A549 treated with Hydrocortisone at 1 μM for 4 hours (cell line): Measurements from ENCODE around the gene ACRV1. TPM values are rescaled to one million over a fixed set of nuclear protein-coding genes. Genes with fewer than 3 reads are reported as not detected.

ENCODE experiments used
- total RNA-seq: library from RNA; stranded (reverse); fragments of 200-300 nt; extraction: Qiagen RNA extraction; gene quantifications from 5 replicates; pipeline ENCODE4 v1.2.3, GENCODE V29; 2022

The ACRV1 gene, protein sequence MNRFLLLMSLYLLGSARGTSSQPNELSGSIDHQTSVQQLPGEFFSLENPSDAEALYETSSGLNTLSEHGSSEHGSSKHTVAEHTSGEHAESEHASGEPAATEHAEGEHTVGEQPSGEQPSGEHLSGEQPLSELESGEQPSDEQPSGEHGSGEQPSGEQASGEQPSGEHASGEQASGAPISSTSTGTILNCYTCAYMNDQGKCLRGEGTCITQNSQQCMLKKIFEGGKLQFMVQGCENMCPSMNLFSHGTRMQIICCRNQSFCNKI
- total RNA-seq, result 0.08 TPM in 1 of 5 replicates, not detected in the others

DNA sequence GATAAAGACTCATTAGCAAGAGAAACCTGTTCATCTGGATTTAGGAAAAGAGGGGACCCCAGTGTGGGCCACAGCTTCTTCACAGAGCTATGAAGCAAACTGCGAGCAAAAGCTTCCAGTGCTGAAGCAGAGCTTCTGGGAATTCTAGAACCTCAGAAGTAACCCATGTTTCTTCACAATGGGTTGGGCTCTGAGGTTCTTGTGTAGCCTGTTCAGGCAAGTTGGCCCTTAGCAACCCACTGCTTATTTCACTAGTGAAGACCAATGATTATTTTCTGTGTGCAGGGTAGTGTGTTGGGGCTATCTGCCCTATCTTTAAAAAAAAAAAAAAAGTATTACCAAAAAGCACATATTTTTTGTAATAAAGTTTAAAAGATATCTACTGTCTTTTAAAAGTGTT is at the start of gene ACRV1:
Gene ACRV1 (minus strand): TSS at position 101 of the 400 bp plus-strand sequence. CDS start 67 bp downstream, at position 34.

GRCh38 chr11:125624756-125625213 is 55.9 kb downstream of the ACRV1 start, which contains the start of gene CHEK1:
Gene CHEK1, plus strand, starts transcription at chr11:125625163. Its CDS starts 1,606 bp downstream, at chr11:125626769.

Other genes with a start within 250 kb of the ACRV1 start
- 0.50 to 1.1 TPM (median 0.60 TPM) in 5 replicates for gene FEZ1, start 184.6 kb downstream of the ACRV1 start, total RNA-seq
- 102 to 118 TPM (median 104 TPM) in 5 replicates for gene EI24, start 111.4 kb downstream of the ACRV1 start, total RNA-seq
- 86.9 to 122 TPM (median 94.3 TPM) in 5 replicates for gene STT3A, start 88.0 kb downstream of the ACRV1 start, total RNA-seq
- 28.7 to 34.7 TPM (median 29.6 TPM) in 5 replicates for gene CHEK1, start 55.7 kb downstream of the ACRV1 start, total RNA-seq
- not detected in 5 replicates for gene PATE1, start 65.4 kb upstream of the ACRV1 start, total RNA-seq
- not detected in 5 replicates for gene PATE2, start 98.0 kb upstream of the ACRV1 start, total RNA-seq
- not detected in 5 replicates for gene PATE3, start 107.3 kb upstream of the ACRV1 start, total RNA-seq
- not detected in 5 replicates for gene PATE4, start 152.5 kb upstream of the ACRV1 start, total RNA-seq
- 10.6 to 13.4 TPM (median 12.9 TPM) in 5 replicates for gene HYLS1, start 206.8 kb upstream of the ACRV1 start, total RNA-seq
- 6.3 to 11.6 TPM (median 7.4 TPM) in 5 replicates for gene PUS3, start 222.4 kb upstream of the ACRV1 start, total RNA-seq
- gene DDX25, start 223.7 kb upstream of the ACRV1 start, total RNA-seq, result 0.09 TPM in 1 of 5 replicates, not detected in the others